ENCODE results near the gene PROSER3. TPM values are rescaled to one million over a fixed set of nuclear protein-coding genes. Genes with fewer than 3 reads are reported as not detected.

The PROSER3 gene
- total and polyA plus RNA-seq, 2 experiments from 2014 or later, result 21.8 to 28.0 TPM

DNA sequence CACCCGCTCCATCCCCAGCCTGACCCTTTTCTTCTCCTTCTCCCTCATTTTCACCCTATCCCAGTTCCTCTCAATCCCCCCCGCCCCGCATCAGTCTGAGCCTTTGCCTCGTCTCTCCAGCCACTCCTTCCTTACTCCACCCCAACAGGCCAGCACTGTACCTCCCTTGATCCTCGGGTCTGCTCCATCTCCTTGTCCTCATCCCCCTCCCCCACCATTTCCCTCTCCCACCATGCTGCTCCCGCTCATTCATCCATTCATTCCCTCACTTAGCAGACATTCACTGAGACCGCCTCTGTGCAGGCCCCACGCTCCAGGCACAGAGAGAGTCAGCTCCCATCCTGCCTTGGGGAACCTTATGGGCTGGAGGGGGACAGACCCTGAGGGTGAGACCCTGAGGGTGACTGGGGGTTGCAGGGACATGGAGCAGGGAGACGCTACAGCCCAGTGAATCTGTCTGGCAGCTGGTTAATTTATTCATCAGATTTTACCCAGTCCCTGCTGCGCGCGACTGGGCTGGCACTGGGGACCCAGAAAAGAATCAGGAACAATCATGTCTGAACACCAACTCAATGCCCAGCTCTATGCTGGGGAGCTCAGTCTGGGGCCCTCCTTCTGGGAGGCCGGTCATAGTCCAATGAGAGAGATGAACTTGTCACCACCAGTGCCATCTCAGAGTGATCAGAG is 18.3 kb downstream of the PROSER3 start:
- TF ChIP-seq ZNF331 (CRISPR knock-in tag; IDR thresholded peaks at IDR 0.05; ENCODE audit: low read depth), result no peak
- TF ChIP-seq, protein P1, sequence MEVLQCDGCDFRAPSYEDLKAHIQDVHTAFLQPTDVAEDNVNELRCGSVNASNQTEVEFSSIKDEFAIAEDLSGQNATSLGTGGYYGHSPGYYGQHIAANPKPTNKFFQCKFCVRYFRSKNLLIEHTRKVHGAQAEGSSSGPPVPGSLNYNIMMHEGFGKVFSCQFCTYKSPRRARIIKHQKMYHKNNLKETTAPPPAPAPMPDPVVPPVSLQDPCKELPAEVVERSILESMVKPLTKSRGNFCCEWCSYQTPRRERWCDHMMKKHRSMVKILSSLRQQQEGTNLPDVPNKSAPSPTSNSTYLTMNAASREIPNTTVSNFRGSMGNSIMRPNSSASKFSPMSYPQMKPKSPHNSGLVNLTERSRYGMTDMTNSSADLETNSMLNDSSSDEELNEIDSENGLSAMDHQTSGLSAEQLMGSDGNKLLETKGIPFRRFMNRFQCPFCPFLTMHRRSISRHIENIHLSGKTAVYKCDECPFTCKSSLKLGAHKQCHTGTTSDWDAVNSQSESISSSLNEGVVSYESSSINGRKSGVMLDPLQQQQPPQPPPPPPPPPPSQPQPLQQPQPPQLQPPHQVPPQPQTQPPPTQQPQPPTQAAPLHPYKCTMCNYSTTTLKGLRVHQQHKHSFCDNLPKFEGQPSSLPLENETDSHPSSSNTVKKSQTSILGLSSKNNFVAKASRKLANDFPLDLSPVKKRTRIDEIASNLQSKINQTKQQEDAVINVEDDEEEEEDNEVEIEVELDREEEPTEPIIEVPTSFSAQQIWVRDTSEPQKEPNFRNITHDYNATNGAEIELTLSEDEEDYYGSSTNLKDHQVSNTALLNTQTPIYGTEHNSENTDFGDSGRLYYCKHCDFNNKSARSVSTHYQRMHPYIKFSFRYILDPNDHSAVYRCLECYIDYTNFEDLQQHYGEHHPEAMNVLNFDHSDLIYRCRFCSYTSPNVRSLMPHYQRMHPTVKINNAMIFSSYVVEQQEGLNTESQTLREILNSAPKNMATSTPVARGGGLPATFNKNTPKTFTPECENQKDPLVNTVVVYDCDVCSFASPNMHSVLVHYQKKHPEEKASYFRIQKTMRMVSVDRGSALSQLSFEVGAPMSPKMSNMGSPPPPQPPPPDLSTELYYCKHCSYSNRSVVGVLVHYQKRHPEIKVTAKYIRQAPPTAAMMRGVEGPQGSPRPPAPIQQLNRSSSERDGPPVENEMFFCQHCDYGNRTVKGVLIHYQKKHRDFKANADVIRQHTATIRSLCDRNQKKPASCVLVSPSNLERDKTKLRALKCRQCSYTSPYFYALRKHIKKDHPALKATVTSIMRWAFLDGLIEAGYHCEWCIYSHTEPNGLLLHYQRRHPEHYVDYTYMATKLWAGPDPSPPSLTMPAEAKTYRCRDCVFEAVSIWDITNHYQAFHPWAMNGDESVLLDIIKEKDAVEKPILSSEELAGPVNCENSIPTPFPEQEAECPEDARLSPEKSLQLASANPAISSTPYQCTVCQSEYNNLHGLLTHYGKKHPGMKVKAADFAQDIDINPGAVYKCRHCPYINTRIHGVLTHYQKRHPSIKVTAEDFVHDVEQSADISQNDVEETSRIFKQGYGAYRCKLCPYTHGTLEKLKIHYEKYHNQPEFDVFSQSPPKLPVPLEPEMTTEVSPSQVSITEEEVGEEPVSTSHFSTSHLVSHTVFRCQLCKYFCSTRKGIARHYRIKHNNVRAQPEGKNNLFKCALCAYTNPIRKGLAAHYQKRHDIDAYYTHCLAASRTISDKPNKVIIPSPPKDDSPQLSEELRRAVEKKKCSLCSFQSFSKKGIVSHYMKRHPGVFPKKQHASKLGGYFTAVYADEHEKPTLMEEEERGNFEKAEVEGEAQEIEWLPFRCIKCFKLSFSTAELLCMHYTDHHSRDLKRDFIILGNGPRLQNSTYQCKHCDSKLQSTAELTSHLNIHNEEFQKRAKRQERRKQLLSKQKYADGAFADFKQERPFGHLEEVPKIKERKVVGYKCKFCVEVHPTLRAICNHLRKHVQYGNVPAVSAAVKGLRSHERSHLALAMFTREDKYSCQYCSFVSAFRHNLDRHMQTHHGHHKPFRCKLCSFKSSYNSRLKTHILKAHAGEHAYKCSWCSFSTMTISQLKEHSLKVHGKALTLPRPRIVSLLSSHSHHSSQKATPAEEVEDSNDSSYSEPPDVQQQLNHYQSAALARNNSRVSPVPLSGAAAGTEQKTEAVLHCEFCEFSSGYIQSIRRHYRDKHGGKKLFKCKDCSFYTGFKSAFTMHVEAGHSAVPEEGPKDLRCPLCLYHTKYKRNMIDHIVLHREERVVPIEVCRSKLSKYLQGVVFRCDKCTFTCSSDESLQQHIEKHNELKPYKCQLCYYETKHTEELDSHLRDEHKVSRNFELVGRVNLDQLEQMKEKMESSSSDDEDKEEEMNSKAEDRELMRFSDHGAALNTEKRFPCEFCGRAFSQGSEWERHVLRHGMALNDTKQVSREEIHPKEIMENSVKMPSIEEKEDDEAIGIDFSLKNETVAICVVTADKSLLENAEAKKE (CRISPR knock-in tag; IDR thresholded peaks at IDR 0.05), result no peak
- TF ChIP-seq CTCF (conservative IDR thresholded peaks at IDR 0.05; ENCODE audit: low read depth in 2 of 2), result no peak
- TF ChIP-seq STAT1 (IDR thresholded peaks at IDR 0.05; ENCODE audit: unreplicated experiment), result no peak
- TF ChIP-seq, protein P2, sequence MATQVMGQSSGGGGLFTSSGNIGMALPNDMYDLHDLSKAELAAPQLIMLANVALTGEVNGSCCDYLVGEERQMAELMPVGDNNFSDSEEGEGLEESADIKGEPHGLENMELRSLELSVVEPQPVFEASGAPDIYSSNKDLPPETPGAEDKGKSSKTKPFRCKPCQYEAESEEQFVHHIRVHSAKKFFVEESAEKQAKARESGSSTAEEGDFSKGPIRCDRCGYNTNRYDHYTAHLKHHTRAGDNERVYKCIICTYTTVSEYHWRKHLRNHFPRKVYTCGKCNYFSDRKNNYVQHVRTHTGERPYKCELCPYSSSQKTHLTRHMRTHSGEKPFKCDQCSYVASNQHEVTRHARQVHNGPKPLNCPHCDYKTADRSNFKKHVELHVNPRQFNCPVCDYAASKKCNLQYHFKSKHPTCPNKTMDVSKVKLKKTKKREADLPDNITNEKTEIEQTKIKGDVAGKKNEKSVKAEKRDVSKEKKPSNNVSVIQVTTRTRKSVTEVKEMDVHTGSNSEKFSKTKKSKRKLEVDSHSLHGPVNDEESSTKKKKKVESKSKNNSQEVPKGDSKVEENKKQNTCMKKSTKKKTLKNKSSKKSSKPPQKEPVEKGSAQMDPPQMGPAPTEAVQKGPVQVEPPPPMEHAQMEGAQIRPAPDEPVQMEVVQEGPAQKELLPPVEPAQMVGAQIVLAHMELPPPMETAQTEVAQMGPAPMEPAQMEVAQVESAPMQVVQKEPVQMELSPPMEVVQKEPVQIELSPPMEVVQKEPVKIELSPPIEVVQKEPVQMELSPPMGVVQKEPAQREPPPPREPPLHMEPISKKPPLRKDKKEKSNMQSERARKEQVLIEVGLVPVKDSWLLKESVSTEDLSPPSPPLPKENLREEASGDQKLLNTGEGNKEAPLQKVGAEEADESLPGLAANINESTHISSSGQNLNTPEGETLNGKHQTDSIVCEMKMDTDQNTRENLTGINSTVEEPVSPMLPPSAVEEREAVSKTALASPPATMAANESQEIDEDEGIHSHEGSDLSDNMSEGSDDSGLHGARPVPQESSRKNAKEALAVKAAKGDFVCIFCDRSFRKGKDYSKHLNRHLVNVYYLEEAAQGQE (IDR thresholded peaks at IDR 0.05; ENCODE audit: unreplicated experiment), result no peak
- TF ChIP-seq JUNB (IDR thresholded peaks at IDR 0.05; ENCODE audit: unreplicated experiment), result no peak
- no peak for TF ChIP-seq POLR2AphosphoS5 (IDR thresholded peaks at IDR 0.05; ENCODE audit: low read depth)
- TF ChIP-seq EZH2phosphoT487 (IDR thresholded peaks at IDR 0.05; ENCODE audit: unreplicated experiment), result no peak
- TF ChIP-seq CREB1 (CRISPR knock-in tag; IDR thresholded peaks at IDR 0.05; ENCODE audit: low read depth), result no peak
- TF ChIP-seq ZNF114 (CRISPR knock-in tag; IDR thresholded peaks at IDR 0.05), result no peak
- Histone ChIP-seq H3K27ac (ENCODE audit: low read depth) (no peak overlapping the region), H4K20me1 (replicated peaks; ENCODE audit: insufficient read depth) (no peaks in the 10 kb centered on the region), H3K27me3 (ENCODE audit: insufficient read depth) (peaks cover 16% of the 10 kb centered on the region), H3K4me2 (peak overlapping the region; percentile 89), H3K4me1 (ENCODE audit: insufficient read depth) (peaks cover 23% of the 10 kb centered on the region), H3K9me2 (ENCODE audit: insufficient read depth) (no peaks in the 10 kb centered on the region), H3K79me2 (replicated peaks; ENCODE audit: insufficient read depth) (no peaks in the 10 kb centered on the region), H3K4me3 (peak overlapping the region; percentile 65), H3F3A (replicated peaks; ENCODE audit: low read depth) (peaks cover 7% of the 10 kb centered on the region; the same call in 1 of the 2 replicates), H3K36me3 (ENCODE audit: insufficient read depth) (no peaks in the 10 kb centered on the region), H2AFZ (no peak overlapping the region; the same call in 1 of the 2 replicates)
- H3K4me3 Mint-ChIP-seq, result peak overlapping the region; percentile 76
- H3K36me3 Mint-ChIP-seq (ENCODE audit: low read depth), result no peaks in the 10 kb centered on the region
- peak; percentile 62 for DNase-seq (ENCODE audit: low spot score)
- H3K27me3 Mint-ChIP-seq (ENCODE audit: insufficient read depth, low read depth, poor library complexity), result peaks cover 23% of the 10 kb centered on the region
- peaks cover 34% of the 10 kb centered on the region for H3K4me1 Mint-ChIP-seq
- no peaks in the 10 kb centered on the region; the same call in 2 of the 3 replicates for H3K9me3 Mint-ChIP-seq
- ATAC-seq, result peak; percentile 3; the same call in 1 of the 3 replicates
- no peak overlapping the region; the same call in 1 of the 2 replicates for H3K27ac Mint-ChIP-seq

Data from GM23338 (cell line).